Activated CD8-positive, alpha-beta memory T cell treated with anti-CD3 and anti-CD28 coated beads, Interleukin-2, amount 50 U/mL, for 24 hours (primary cell): ENCODE measurements around the gene BBS1.
"Not testable (repeated sequence)": the region's sequence is repeated elsewhere in the genome, so short reads cannot be mapped to it uniquely, and the experiment has no call there.

Experiments
- DNase-seq: peaks from one replicate; pipeline ENCODE4 v3.0.0-alpha.2; 2020; ENCODE audit errors: extremely low read depth

BBS1 gene

DNA sequence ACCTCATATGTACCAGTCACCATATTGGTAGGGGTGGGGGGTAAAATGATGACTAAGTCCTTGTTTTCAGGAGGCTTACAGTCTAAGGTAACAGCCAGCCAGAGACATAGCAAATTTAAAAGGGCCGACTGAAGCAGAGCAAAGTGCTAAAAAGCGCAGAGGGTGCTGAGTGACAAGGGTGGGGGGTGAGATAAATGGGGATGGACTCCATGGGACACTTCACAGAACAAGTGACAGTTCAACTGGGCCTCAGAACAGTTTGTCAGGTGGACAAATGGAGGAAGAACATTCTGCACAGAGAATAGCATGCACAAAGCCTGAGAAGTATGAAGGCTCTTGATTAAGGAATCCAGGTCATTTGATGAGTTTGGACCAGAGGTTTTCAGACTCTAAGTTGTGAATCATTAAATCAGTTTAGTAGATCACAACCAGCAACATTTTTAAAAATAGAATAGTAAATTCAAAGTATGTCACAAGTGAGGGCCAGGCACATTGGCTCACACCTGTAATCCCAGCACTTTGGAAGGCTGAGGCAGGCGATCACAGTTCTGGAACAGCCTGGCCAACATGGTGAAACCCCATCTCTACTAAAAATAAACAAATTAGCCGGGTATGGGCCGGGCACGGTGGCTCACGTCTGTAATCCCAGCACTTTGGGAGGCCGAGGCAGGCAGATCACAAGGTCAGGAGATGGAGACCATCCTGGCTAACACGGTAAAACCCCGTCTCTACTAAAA, 14.0 kb downstream of the BBS1 start:
- DNase-seq: no peak

GRCh38 chr11:66529069-66529468, 18.6 kb downstream of the BBS1 start:
- DNase-seq: no peak

GRCh38 chr11:66529655-66530054, 19.2 kb downstream of the BBS1 start:
- no peak for DNase-seq

DNA sequence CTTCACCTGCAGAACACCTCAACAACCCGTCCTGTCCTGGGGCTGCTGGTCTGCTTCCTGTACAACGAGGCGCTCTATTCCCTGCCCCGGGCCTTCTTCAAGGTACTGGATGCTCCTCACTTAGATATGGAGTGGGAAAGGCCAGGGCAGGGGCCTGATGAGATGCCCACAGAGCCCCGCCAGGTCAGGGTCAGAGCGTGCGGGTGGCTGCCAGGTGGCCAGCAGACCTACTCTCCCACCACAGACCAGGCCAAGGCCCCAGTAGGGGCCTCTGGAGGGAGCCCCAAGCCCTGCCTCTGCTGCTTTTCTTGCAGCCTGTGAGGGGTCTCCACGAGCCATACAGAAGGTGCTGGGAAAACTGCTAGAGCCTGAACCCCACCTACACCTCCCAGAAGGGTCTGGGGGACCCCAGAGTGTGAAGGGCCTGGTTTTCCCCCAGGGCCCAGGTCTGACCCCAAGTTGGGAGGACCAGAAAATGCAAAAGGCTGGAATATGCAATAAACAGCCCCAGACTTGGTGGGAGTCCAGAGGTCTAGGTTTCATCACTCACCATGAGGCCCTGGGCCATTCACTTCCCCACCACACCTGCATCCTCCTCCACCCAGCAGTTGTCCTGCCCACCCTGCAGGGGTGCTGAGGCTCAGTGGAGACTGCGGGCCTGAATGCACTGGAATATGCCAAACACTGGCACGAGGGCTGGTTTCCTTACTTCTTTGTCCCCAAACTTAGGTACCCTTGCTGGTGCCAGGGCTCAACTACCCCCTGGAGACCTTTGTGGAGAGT, 20.7 kb downstream of the BBS1 start:
- DNase-seq: no peak

DNA sequence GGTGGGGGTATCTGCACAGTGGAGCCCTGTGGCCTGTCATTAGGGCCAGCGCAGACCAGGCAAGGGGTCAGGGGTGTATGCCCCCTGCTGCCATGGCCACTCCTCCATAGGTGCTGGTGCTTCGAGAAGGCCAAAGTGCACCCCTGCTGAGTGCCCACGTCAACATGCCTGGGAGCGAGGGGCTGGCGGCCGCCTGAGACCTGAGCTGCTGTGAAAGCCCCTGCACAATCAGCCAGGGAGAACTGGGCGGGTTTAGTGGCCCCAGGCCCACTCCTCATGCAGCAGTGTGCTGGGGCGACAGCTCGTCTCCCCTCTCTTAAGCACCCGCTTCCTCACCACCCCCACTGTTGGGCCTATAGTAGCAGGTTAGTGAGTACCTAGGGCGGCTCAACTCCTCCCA, 21.4 kb downstream of the BBS1 start:
- no peak for DNase-seq

- no peak for DNase-seq
Observed at GRCh38 chr11:66532784-66533183, 22.3 kb downstream of the BBS1 start.

- DNase-seq: no peak
Observed at GRCh38 chr11:66539170-66539869, 28.9 kb downstream of the BBS1 start.

- DNase-seq: no peak
Observed at GRCh38 chr11:66539870-66540213, 29.4 kb downstream of the BBS1 start.

DNA sequence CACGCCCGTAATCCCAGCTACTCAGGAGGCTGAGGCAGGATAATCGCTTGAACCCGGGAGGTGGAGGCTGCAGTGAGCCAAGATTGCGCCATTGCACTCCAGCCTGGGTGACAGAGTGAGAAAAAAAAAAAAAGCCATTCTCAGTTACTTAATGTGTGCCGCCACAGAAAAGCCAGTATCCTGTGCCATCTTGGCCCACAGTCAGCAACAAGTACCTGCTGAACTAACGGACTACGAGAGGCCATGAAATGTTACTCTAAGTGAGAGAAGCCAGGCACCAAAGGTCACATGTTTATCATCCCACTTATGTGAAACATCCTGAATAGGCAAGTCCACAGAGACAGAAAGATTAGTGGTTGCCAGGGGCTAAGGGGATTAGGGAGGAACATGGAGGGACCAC, 30.2 kb downstream of the BBS1 start:
- not testable (repeated sequence) for DNase-seq

DNA sequence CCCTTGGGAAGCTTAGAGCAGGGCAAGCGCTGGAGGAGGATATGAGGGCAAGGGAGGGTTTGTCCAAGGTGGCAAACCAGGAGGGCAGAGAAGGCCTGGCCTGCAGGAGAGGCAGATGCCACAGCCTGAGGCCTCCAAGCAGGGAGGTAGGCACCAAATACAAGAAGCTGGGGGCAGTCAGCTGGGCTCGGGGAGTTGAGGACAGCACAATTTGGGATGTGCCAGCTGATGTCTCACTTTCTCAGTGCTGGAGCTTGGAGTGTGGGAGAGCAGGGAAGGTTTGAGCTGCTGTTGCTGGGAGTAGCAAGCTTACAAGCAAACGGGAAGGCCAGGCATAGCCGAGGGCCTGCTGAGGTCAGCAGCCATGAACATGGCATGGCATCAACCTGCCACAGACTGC, 31.5 kb downstream of the BBS1 start:
- no peak for DNase-seq

- DNase-seq: no peak
Observed at GRCh38 chr11:66542362-66542761, 31.9 kb downstream of the BBS1 start.

DNA sequence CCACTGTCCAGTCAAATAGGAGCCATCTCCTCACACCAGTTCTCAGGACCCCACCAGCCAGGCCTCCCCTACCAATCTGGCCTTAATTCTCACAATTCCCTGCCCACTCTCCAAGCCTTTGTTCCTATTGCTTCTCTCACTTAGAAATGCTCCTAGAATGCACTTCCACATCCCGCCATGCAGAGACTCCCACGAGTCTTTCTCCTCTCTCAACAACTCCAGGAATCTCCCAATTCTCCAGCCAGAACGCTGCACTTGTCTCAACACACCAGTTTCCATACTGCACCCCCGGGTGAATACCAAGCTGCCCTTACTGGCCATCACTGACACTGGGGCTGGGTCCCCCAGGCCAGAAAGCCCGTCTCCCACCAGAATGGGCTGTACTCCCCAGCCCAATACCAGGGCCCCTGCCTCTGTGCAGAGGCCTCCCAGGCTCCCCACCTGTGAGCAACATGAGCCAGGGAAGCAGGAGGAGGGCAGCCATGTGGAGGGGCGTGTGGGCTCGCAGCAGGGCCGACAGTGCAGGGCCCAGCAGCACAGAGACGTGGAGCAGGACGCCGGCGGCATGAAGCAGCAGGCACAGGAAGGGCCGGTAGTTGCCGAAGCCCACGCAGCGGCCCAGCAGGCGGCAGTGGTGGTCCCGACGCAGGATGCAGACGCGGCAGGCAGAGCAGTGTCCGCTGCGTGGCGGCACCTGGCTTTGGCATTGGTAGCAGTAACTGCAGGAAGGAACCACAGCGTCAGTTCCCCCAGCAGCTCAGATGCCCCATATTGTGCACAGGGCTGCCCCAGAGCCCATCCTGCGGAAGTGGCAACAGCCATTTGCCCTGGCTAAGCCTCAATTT, 33.0 kb downstream of the BBS1 start:
- DNase-seq: peak; percentile 20

- DNase-seq: not testable (repeated sequence)
Observed at GRCh38 chr11:66544952-66545351, 34.5 kb downstream of the BBS1 start.

GRCh38 chr11:66545701-66546367, 35.4 kb downstream of the BBS1 start, which contains the start of gene ZDHHC24:
Gene ZDHHC24 (minus strand): TSS chr11:66546048. CDS start chr11:66546003, 45 bp downstream.
- peak; percentile 72 for DNase-seq

DNA sequence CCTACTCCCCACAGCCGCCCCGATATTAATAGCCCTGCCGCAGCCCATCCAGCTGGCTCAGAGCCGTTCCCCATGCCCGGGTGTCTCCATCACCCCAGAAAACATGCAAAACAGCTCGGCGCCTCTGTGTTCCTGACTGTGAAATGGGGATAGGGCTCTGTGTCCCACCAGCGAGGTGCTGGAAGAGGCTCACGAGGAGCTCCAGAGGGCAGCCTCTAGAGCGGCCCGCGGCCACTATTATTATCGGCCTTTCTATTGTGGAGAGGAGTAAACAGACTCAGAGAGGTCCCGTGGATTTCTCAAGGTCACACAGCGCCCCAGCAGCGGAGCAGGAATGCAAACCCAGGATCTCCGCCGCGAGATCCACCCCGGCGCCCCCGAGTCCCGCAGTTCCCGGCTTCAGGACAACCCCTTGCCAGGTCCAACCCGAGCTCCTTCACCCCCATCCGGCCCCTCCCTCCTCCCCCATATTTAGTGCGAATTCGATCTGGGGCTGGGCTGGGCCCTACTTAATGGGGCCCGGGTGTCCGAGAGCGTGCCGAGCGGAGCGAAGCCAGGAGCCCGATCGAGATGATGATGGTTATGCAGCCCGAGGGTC, 36.0 kb downstream of the BBS1 start, which contains the start of gene ACTN3:
TSS of gene ACTN3 (plus strand) at position 536 of the 598 bp plus-strand sequence. CDS start at position 571, 35 bp downstream.
- DNase-seq: no peak

DNA sequence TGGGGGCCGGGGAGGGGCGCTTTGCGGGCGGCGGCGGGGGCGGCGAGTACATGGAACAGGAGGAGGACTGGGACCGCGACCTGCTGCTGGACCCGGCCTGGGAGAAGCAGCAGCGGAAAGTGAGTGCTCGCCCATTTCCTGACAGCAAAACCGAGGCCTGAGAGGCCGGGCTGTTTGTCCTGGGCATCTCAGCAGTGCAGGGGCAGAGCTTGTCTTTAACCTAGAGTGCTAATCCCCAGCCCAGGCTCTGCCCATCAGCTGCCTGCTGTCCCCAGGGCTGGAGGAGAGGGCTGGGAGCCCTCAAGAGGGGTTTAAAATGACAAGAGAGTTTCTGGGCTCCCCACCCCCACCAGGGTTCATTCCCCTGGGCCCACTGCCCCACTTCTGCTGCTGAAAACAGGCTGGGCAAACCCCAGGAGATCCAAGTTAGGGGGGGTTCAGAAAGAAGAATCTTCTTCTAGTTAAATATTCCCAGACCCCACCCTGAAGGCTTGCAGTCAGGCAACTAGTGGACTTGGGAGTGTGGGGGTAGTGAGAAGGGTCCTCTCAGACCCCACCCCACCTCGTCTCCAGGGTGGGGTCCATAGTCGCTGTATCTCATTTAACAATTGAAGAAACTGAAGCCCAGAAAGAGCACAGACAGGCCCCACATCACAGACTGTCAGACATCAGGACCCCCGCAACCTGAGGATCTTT, 36.7 kb downstream of the BBS1 start:
- no peak for DNase-seq

DNA sequence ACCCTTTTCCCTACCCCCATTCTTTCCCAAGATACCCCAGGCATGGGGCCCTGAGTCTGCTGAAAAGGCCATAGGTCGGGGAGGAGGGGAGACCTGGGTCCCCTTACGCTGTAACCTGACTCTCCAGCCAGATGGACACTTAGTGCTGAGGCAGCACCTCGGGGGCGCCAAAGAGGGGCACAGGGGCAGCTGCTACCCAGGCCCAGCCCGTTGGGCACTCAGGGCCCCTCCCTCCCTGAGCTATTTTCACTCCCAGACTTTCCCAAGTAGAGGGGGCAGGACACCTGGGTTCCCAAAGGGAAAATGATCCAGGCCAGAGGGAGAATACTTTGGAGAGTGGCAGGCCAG, 37.2 kb downstream of the BBS1 start:
- DNase-seq: no peak

- no peak for DNase-seq
Observed at GRCh38 chr11:66548041-66548440, 37.6 kb downstream of the BBS1 start.

GRCh38 chr11:66548774-66549630, 38.6 kb downstream of the BBS1 start:
- no peak for DNase-seq
